Stomach (tissue), 9 donors: ENCODE measurements around the gene SLC37A1. TPM values are rescaled to one million over a fixed set of nuclear protein-coding genes. Genes with fewer than 3 reads are reported as not detected.
A peak's percentile ranks its signal among the peaks of the same experiment; 100 is the strongest.

Experiments
- DNase-seq, 2 donors: peaks; one replicate each; pipeline versions ENCODE4 v3.0.0 to v3.0.0-alpha.2; 2013 to 2019
- H3K27ac ChIP-seq, 5 donors: fragments of 200-600 bp in 4 of 5; sonication (generic) in 4 of 5; one replicate each; pipeline ENCODE4 v1.5.1; 2013 to 2019; ENCODE audit warnings: mild to moderate bottlenecking in 1 of 5, moderate library complexity in 1 of 5
- H3K27me3 ChIP-seq, 3 donors: fragments of 200-600 bp; sonication (generic); one replicate each; pipeline ENCODE4 v1.5.1; 2017 to 2019; ENCODE audit warnings: mixed run types in 1 of 3
- H3K36me3 ChIP-seq, 4 donors: fragments of 200-600 bp; sonication (generic); 1 replicate in 3 of 4; 2 replicates in 1 of 4; pipeline ENCODE4 v1.5.1; 2016 to 2019
- H3K4me1 ChIP-seq, 4 donors: fragments of 200-600 bp; sonication (generic); one replicate each; pipeline ENCODE4 v1.5.1; 2016 to 2019
- H3K4me3 ChIP-seq, 4 donors: fragments of 200-600 bp; sonication (generic) in 3 of 4; one replicate each; pipeline ENCODE4 v1.5.1; 2016 to 2019; ENCODE audit warnings: mild to moderate bottlenecking in 1 of 4
- H3K9me3 ChIP-seq, 4 donors: fragments of 200-600 bp; sonication (generic); one replicate each; pipeline ENCODE4 v1.5.1; 2016 to 2019
- CTCF ChIP-seq, 7 experiments: fragments of 450-650 bp in 4 of 7; fragments of 200-600 bp in 3 of 7; sonication (generic) in 3 of 7; IDR thresholded peaks; one replicate each; pipeline ENCODE4 v1.5.1; 2016 to 2019; ENCODE audit warnings: antibody characterized with exemption in 7 of 7, control low read depth in 2 of 7, mild to moderate bottlenecking in 1 of 7
- EP300 ChIP-seq: sonication (generic); formaldehyde crosslinking; IDR thresholded peaks from one replicate; pipeline ENCODE4 v1.6.1; 2017; ENCODE audit warnings: antibody characterized with exemption
- POLR2A ChIP-seq, 4 donors: fragments of 450-650 bp; IDR thresholded peaks; one replicate each; pipeline ENCODE4 v1.6.1; 2016; ENCODE audit warnings: antibody characterized with exemption in 4 of 4, control low read depth in 2 of 4, mild to moderate bottlenecking in 1 of 4, moderate library complexity in 1 of 4
- POLR2AphosphoS5 ChIP-seq, 3 donors: sonication (generic); formaldehyde crosslinking; IDR thresholded peaks; one replicate each; pipeline ENCODE4 v1.6.1; 2016; ENCODE audit warnings: antibody characterized with exemption in 3 of 3
- WGBS, 5 donors: extraction: QIAGEN DNeasy Blood & Tissue Kit in 3 of 5; methylation state at CpG; one replicate each; pipeline versions ENCODE4 v1.1.5 to v1.1.7; 2013 to 2018; 5-methylcytosine and 5-hydroxymethylcytosine counted together
- intact Hi-C: fragments of 100-400 bp; cut with DNase I; formaldehyde crosslinking; loops from one replicate; pipeline ENCODE4 v1.15.1; 2023; ENCODE audit warnings: low total_unique reads
- polyA plus RNA-seq, 3 donors: library from polyadenylated mRNA; stranded (reverse); fragments of 200-250 nt; gene quantifications; one replicate each; pipeline ENCODE4 v1.2.3, GENCODE V29; 2013
- total RNA-seq, 5 donors: library from RNA; depleted of rRNA; stranded (reverse); fragments of >200 nt; gene quantifications; one replicate each; pipeline versions ENCODE4 v1.1.0 to v1.2.3, GENCODE V29; 2014 to 2016
- donor health status: healthy with polysubstance abuse.
- donor health status: Bipolar disorder and iron deficiency.
- donor health status: healthy.

The SLC37A1 gene
- total and polyA plus RNA-seq, 8 donors = 9.8 to 72.9 (median 18.1) TPM

GRCh38 chr21:42471206-42471605, 42.4 kb upstream of the SLC37A1 start:
- TF ChIP-seq POLR2A (IDR thresholded peaks at IDR 0.05) (no peak), POLR2AphosphoS5 (IDR thresholded peaks at IDR 0.05) (no peak), EP300 (no peak), CTCF (IDR thresholded peaks at IDR 0.05) (no peak)
- no peak for DNase-seq
- intact Hi-C loops = no loop called here
- Histone ChIP-seq H3K4me3 (no peak overlapping the region), H3K4me1 (peaks cover 13 to 54% (median 30%) of the 10 kb centered on the region in 4 donors), H3K36me3 (no peaks in the 10 kb centered on the region), H3K9me3 (no peaks in the 10 kb centered on the region), H3K27me3 (peaks cover 0 to 9% (median 0%) of the 10 kb centered on the region in 3 donors), H3K27ac (no peak overlapping the region)
- WGBS, 5 donors = 89 to 95% (median 95%) methylated on average over 9 of the region's 9 CpGs

- no peak for DNase-seq
- no peaks in the 10 kb centered on the region for H3K9me3 ChIP-seq
- no peak overlapping the region for H3K4me3 ChIP-seq
- H3K27me3 ChIP-seq = peaks cover 0 to 15% (median 0%) of the 10 kb centered on the region in 3 donors
- intact Hi-C loops = no loop called here
- peaks cover 13 to 48% (median 25%) of the 10 kb centered on the region in 4 donors for H3K4me1 ChIP-seq
- no peak for TF ChIP-seq POLR2AphosphoS5 (IDR thresholded peaks at IDR 0.05)
- TF ChIP-seq POLR2A (IDR thresholded peaks at IDR 0.05) = no peak
- TF ChIP-seq CTCF (IDR thresholded peaks at IDR 0.05) = no peak
- TF ChIP-seq EP300 = no peak
- H3K27ac ChIP-seq = no peak overlapping the region
- no peaks in the 10 kb centered on the region for H3K36me3 ChIP-seq
- WGBS, 5 donors = 91 to 95% (median 92%) methylated on average over 13 of the region's 13 CpGs
These were observed 41.8 kb upstream of the SLC37A1 start for GRCh38 chr21:42471716-42472330.

- TF ChIP-seq POLR2AphosphoS5 (IDR thresholded peaks at IDR 0.05) (no peak), CTCF (IDR thresholded peaks at IDR 0.05) (no peak), POLR2A (IDR thresholded peaks at IDR 0.05) (no peak), EP300 (no peak)
- 70 to 89% (median 84%) methylated on average over 7 of the region's 7 CpGs for WGBS, 5 donors
- peaks cover 13 to 41% (median 18%) of the 10 kb centered on the region in 4 donors for H3K4me1 ChIP-seq
- intact Hi-C loops = no loop called here
- DNase-seq = no peak
- no peaks in the 10 kb centered on the region for H3K9me3 ChIP-seq
- no peak overlapping the region for H3K27ac ChIP-seq
- peaks cover 0 to 15% (median 0%) of the 10 kb centered on the region in 3 donors for H3K27me3 ChIP-seq
- H3K36me3 ChIP-seq = no peaks in the 10 kb centered on the region
- no peak overlapping the region for H3K4me3 ChIP-seq
These were observed 41.1 kb upstream of the SLC37A1 start for GRCh38 chr21:42472521-42472920.

GRCh38 chr21:42473498-42474042, 40.1 kb upstream of the SLC37A1 start:
- no peak for TF ChIP-seq CTCF (IDR thresholded peaks at IDR 0.05)
- TF ChIP-seq POLR2AphosphoS5 (IDR thresholded peaks at IDR 0.05) = no peak
- no peak for TF ChIP-seq POLR2A (IDR thresholded peaks at IDR 0.05)
- TF ChIP-seq EP300 = no peak
- Histone ChIP-seq H3K27me3 (peaks cover 0 to 15% (median 0%) of the 10 kb centered on the region in 3 donors), H3K36me3 (no peaks in the 10 kb centered on the region), H3K4me3 (no peak overlapping the region), H3K4me1 (peaks cover 7 to 32% (median 16%) of the 10 kb centered on the region in 4 donors), H3K27ac (peak overlapping the region; percentile 55 to 84 (median 75)), H3K9me3 (no peaks in the 10 kb centered on the region)
- no peak for DNase-seq
- WGBS, 5 donors = 62 to 77% (median 73%) methylated on average over 9 of the region's 9 CpGs
- intact Hi-C loops = no loop called here
